ENCODE measurements around the gene MAPKAP1.

MAPKAP1 gene

GRCh38 chr9:125431741-125432271 is 275.2 kb downstream of the MAPKAP1 start:
- Histone ChIP-seq H3K79me2 (ENCODE audit: control insufficient read depth, insufficient read depth, low read length, poor library complexity) (no peaks in the 10 kb centered on the region), H3K79me1 (ENCODE audit: low read length) (no peaks in the 10 kb centered on the region), H3K9ac (ENCODE audit: low read length) (no peak overlapping the region), H2AK5ac (ENCODE audit: low read length) (no peak overlapping the region), H3K4ac (ENCODE audit: low read depth, low read length) (no peak overlapping the region), H3K14ac (ENCODE audit: low read length) (no peak overlapping the region), H4K8ac (ENCODE audit: low read depth, low read length) (no peak overlapping the region), H3K4me2 (ENCODE audit: low read length) (no peak overlapping the region), H2BK120ac (ENCODE audit: insufficient read depth, low read length, poor library complexity) (no peak overlapping the region), H2BK5ac (ENCODE audit: low read depth, low read length, poor library complexity) (no peak overlapping the region), H4K12ac (ENCODE audit: low read depth, low read length) (no peak overlapping the region), H3K27me3 (ENCODE audit: insufficient read depth, low read length) (no peaks in the 10 kb centered on the region), H3K23ac (ENCODE audit: low read length) (no peak overlapping the region), H3K9me3 (ENCODE audit: insufficient read depth, low read depth, low read length) (no peaks in the 10 kb centered on the region), H3K36me3 (ENCODE audit: control insufficient read depth in 1 of 2, insufficient read depth in 2 of 2, low read length in 2 of 2) (peaks cover 2% of the 10 kb centered on the region in 2 experiments), H3K4me1 (ENCODE audit: control insufficient read depth in 1 of 2, insufficient read depth in 2 of 2, low read length in 2 of 2) (no peaks in the 10 kb centered on the region), H3K27ac (ENCODE audit: low read depth, low read length) (no peak overlapping the region), H2AFZ (ENCODE audit: insufficient read depth, low read length, poor library complexity) (no peak overlapping the region), H2BK12ac (ENCODE audit: low read length) (no peak overlapping the region), H3K18ac (ENCODE audit: low read length) (no peak overlapping the region), H3K4me3 (ENCODE audit: low read depth, low read length) (no peak overlapping the region), H4K91ac (ENCODE audit: low read depth, low read length) (no peak overlapping the region)
- WGBS (ENCODE audit: extremely low coverage, insufficient coverage, insufficient read length) = no CpG with 5 or more reads among the region's 12 CpGs
- no peak for DNase-seq

- no CpG with 5 or more reads among the region's 3 CpGs for WGBS (ENCODE audit: extremely low coverage, insufficient coverage, insufficient read length)
- DNase-seq = no peak
- no peaks in the 10 kb centered on the region for H3K36me3 ChIP-seq (ENCODE audit: control insufficient read depth in 1 of 2, insufficient read depth in 2 of 2, low read length in 2 of 2)
- H2BK5ac ChIP-seq (ENCODE audit: low read depth, low read length, poor library complexity) = no peak overlapping the region
- no peak overlapping the region for H4K8ac ChIP-seq (ENCODE audit: low read depth, low read length)
- no peak overlapping the region for H2BK120ac ChIP-seq (ENCODE audit: insufficient read depth, low read length, poor library complexity)
- no peak overlapping the region for H3K4ac ChIP-seq (ENCODE audit: low read depth, low read length)
- H3K23ac ChIP-seq (ENCODE audit: low read length) = no peak overlapping the region
- H3K79me2 ChIP-seq (ENCODE audit: control insufficient read depth, insufficient read depth, low read length, poor library complexity) = no peaks in the 10 kb centered on the region
- no peaks in the 10 kb centered on the region for H3K27me3 ChIP-seq (ENCODE audit: insufficient read depth, low read length)
- H3K4me3 ChIP-seq (ENCODE audit: low read depth, low read length) = no peak overlapping the region
- no peak overlapping the region for H3K4me2 ChIP-seq (ENCODE audit: low read length)
- H3K14ac ChIP-seq (ENCODE audit: low read length) = no peak overlapping the region
- H3K79me1 ChIP-seq (ENCODE audit: low read length) = no peaks in the 10 kb centered on the region
- no peak overlapping the region for H3K27ac ChIP-seq (ENCODE audit: low read depth, low read length)
- no peaks in the 10 kb centered on the region for H3K9me3 ChIP-seq (ENCODE audit: insufficient read depth, low read depth, low read length)
- no peaks in the 10 kb centered on the region for H3K4me1 ChIP-seq (ENCODE audit: control insufficient read depth in 1 of 2, insufficient read depth in 2 of 2, low read length in 2 of 2)
- H2AK5ac ChIP-seq (ENCODE audit: low read length) = peak overlapping the region; percentile 19
- H3K18ac ChIP-seq (ENCODE audit: low read length) = no peak overlapping the region
- H2AFZ ChIP-seq (ENCODE audit: insufficient read depth, low read length, poor library complexity) = no peak overlapping the region
- no peak overlapping the region for H2BK12ac ChIP-seq (ENCODE audit: low read length)
- H4K91ac ChIP-seq (ENCODE audit: low read depth, low read length) = no peak overlapping the region
- H4K12ac ChIP-seq (ENCODE audit: low read depth, low read length) = no peak overlapping the region
- no peak overlapping the region for H3K9ac ChIP-seq (ENCODE audit: low read length)
These were observed 276.0 kb downstream of the MAPKAP1 start for GRCh38 chr9:125431012-125431305.

DNA sequence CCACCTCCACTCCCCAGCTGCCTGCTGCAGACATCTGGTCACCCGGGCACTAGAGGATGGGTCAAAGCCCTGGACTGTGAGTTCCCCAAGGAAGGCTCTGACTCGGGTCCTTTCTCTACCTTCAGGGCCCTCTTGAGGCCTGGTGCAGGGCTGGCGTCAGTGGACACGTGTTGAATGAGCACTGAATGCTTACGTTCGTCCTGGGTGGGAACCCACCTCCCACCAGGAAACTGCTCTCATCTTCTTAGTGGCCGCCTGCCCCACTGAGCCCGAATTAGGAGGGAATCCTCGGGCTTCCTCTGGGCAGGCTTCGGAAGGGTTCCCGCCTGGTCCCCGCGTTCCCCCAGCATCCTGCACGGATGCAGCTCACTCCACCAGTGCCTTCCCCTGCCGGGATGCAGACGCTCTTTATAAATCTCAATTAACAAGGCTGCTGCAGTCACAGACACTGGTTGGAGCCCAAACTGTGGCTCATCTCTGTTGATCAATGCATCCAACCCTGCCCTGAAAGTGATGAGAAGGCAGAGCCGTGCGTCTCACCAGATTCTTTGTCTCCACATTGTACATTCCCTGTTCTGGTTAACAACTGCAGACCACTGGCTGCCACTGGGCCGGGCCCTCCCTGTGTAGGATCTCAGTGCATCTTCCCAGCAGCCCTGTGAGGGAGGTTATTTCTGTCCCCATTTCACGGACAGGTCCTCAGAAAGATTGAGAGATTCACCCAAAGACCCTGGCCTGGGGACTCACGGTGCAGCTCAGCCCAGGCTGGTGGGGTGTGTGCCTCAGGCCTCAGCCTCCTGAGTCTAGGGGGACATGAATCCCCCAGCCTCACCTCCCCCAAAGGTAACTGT is 276.6 kb downstream of the MAPKAP1 start:
- no peak overlapping the region for H3K4me3 ChIP-seq (ENCODE audit: low read depth, low read length)
- H3K79me2 ChIP-seq (ENCODE audit: control insufficient read depth, insufficient read depth, low read length, poor library complexity) = no peaks in the 10 kb centered on the region
- no peak overlapping the region for H2BK12ac ChIP-seq (ENCODE audit: low read length)
- no peak overlapping the region for H2BK120ac ChIP-seq (ENCODE audit: insufficient read depth, low read length, poor library complexity)
- H4K91ac ChIP-seq (ENCODE audit: low read depth, low read length) = no peak overlapping the region
- no peak overlapping the region for H4K8ac ChIP-seq (ENCODE audit: low read depth, low read length)
- H3K18ac ChIP-seq (ENCODE audit: low read length) = no peak overlapping the region
- no peaks in the 10 kb centered on the region for H3K4me1 ChIP-seq (ENCODE audit: control insufficient read depth in 1 of 2, insufficient read depth in 2 of 2, low read length in 2 of 2)
- no peaks in the 10 kb centered on the region for H3K9me3 ChIP-seq (ENCODE audit: insufficient read depth, low read depth, low read length)
- no peak overlapping the region for H3K9ac ChIP-seq (ENCODE audit: low read length)
- no CpG with 5 or more reads among the region's 21 CpGs for WGBS (ENCODE audit: extremely low coverage, insufficient coverage, insufficient read length)
- DNase-seq = no peak
- no peak overlapping the region for H2AFZ ChIP-seq (ENCODE audit: insufficient read depth, low read length, poor library complexity)
- no peaks in the 10 kb centered on the region for H3K79me1 ChIP-seq (ENCODE audit: low read length)
- H2BK5ac ChIP-seq (ENCODE audit: low read depth, low read length, poor library complexity) = no peak overlapping the region
- H3K14ac ChIP-seq (ENCODE audit: low read length) = no peak overlapping the region
- no peak overlapping the region for H3K27ac ChIP-seq (ENCODE audit: low read depth, low read length)
- H3K23ac ChIP-seq (ENCODE audit: low read length) = no peak overlapping the region
- no peak overlapping the region for H3K4me2 ChIP-seq (ENCODE audit: low read length)
- H3K4ac ChIP-seq (ENCODE audit: low read depth, low read length) = no peak overlapping the region
- no peak overlapping the region for H4K12ac ChIP-seq (ENCODE audit: low read depth, low read length)
- no peaks in the 10 kb centered on the region for H3K36me3 ChIP-seq (ENCODE audit: control insufficient read depth in 1 of 2, insufficient read depth in 2 of 2, low read length in 2 of 2)
- peak overlapping the region; percentile 19 for H2AK5ac ChIP-seq (ENCODE audit: low read length)
- H3K27me3 ChIP-seq (ENCODE audit: insufficient read depth, low read length) = no peaks in the 10 kb centered on the region

DNA sequence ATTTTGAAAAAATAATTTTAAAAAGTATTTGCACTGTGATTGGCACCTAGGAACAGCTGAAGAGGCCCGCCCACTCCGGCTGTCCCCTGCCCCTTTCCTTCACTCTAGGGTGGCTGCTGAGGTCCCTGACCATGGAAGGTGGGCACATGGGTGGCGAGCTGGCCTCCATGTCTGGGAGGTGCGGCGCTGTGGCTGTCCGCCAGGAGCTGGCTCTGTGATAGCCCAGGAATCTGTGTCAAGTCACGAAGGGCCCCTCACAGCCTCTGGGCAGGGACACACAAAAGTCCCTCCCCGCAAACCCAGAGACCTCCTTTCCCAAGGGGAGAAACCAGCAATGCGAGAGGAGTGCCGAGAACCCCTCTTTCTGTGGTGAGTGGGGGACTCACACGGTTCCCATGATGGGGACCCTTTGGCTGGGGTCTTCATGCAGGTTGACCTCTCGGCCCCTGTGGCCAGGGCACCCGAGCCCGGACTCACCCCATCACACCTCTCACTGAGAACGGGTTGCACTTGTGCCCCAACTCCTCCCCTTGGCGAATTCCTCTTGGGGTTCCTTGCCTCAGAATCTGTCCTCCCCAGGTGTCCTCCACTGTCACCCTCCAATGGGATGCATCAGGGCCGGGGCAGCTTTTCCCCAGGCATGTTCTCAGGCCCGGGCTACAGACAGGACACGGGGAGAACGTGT is 277.4 kb downstream of the MAPKAP1 start:
- H3K4ac ChIP-seq (ENCODE audit: low read depth, low read length) = no peak overlapping the region
- no peak overlapping the region for H2BK12ac ChIP-seq (ENCODE audit: low read length)
- no peak overlapping the region for H2AFZ ChIP-seq (ENCODE audit: insufficient read depth, low read length, poor library complexity)
- no peak overlapping the region for H3K4me3 ChIP-seq (ENCODE audit: low read depth, low read length)
- no peak overlapping the region for H3K23ac ChIP-seq (ENCODE audit: low read length)
- no peak overlapping the region for H3K4me2 ChIP-seq (ENCODE audit: low read length)
- H2BK120ac ChIP-seq (ENCODE audit: insufficient read depth, low read length, poor library complexity) = no peak overlapping the region
- H3K14ac ChIP-seq (ENCODE audit: low read length) = no peak overlapping the region
- no peaks in the 10 kb centered on the region for H3K4me1 ChIP-seq (ENCODE audit: control insufficient read depth in 1 of 2, insufficient read depth in 2 of 2, low read length in 2 of 2)
- WGBS (ENCODE audit: extremely low coverage, insufficient coverage, insufficient read length) = no CpG with 5 or more reads among the region's 20 CpGs
- no peak overlapping the region for H3K9ac ChIP-seq (ENCODE audit: low read length)
- H2BK5ac ChIP-seq (ENCODE audit: low read depth, low read length, poor library complexity) = no peak overlapping the region
- no peak overlapping the region for H4K12ac ChIP-seq (ENCODE audit: low read depth, low read length)
- no peak overlapping the region for H4K8ac ChIP-seq (ENCODE audit: low read depth, low read length)
- no peaks in the 10 kb centered on the region for H3K27me3 ChIP-seq (ENCODE audit: insufficient read depth, low read length)
- H3K9me3 ChIP-seq (ENCODE audit: insufficient read depth, low read depth, low read length) = no peaks in the 10 kb centered on the region
- H3K79me2 ChIP-seq (ENCODE audit: control insufficient read depth, insufficient read depth, low read length, poor library complexity) = no peaks in the 10 kb centered on the region
- H2AK5ac ChIP-seq (ENCODE audit: low read length) = no peak overlapping the region
- DNase-seq = no peak
- H3K79me1 ChIP-seq (ENCODE audit: low read length) = no peaks in the 10 kb centered on the region
- no peak overlapping the region for H3K27ac ChIP-seq (ENCODE audit: low read depth, low read length)
- H3K18ac ChIP-seq (ENCODE audit: low read length) = no peak overlapping the region
- H4K91ac ChIP-seq (ENCODE audit: low read depth, low read length) = no peak overlapping the region
- H3K36me3 ChIP-seq (ENCODE audit: control insufficient read depth in 1 of 2, insufficient read depth in 2 of 2, low read length in 2 of 2) = no peaks in the 10 kb centered on the region

Data from trophoblast cell (in vitro differentiated cells and primary cell).